GM21528 (cell line): Measurements from ENCODE around the gene LIPE.
"Not testable (repeated sequence)": the region's sequence is repeated elsewhere in the genome, so short reads cannot be mapped to it uniquely, and the experiment has no call there.

Experiments used
- ATAC-seq: cut with Tn5 transposase; IDR thresholded peaks from one replicate; pipeline ENCODE4 v1.9.1; 2021; ENCODE audit warnings: mild to moderate bottlenecking, moderate library complexity; ENCODE audit not compliant: unreplicated experiment, low FRiP score

The LIPE gene, protein sequence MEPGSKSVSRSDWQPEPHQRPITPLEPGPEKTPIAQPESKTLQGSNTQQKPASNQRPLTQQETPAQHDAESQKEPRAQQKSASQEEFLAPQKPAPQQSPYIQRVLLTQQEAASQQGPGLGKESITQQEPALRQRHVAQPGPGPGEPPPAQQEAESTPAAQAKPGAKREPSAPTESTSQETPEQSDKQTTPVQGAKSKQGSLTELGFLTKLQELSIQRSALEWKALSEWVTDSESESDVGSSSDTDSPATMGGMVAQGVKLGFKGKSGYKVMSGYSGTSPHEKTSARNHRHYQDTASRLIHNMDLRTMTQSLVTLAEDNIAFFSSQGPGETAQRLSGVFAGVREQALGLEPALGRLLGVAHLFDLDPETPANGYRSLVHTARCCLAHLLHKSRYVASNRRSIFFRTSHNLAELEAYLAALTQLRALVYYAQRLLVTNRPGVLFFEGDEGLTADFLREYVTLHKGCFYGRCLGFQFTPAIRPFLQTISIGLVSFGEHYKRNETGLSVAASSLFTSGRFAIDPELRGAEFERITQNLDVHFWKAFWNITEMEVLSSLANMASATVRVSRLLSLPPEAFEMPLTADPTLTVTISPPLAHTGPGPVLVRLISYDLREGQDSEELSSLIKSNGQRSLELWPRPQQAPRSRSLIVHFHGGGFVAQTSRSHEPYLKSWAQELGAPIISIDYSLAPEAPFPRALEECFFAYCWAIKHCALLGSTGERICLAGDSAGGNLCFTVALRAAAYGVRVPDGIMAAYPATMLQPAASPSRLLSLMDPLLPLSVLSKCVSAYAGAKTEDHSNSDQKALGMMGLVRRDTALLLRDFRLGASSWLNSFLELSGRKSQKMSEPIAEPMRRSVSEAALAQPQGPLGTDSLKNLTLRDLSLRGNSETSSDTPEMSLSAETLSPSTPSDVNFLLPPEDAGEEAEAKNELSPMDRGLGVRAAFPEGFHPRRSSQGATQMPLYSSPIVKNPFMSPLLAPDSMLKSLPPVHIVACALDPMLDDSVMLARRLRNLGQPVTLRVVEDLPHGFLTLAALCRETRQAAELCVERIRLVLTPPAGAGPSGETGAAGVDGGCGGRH

GRCh38 chr19:42427313-42427712 lies at the start of gene LIPE:
TSS of gene LIPE (minus strand) at chr19:42427388. CDS start at chr19:42427149, 239 bp downstream.
- ATAC-seq: no peak

- no peak for ATAC-seq
These were observed 48.2 kb upstream of the LIPE start for GRCh38 chr19:42475366-42475765.

GRCh38 chr19:42474743-42475142 lies 47.6 kb upstream of the LIPE start:
- ATAC-seq: no peak

GRCh38 chr19:42473686-42474085 lies 46.5 kb upstream of the LIPE start:
- ATAC-seq: no peak

DNA sequence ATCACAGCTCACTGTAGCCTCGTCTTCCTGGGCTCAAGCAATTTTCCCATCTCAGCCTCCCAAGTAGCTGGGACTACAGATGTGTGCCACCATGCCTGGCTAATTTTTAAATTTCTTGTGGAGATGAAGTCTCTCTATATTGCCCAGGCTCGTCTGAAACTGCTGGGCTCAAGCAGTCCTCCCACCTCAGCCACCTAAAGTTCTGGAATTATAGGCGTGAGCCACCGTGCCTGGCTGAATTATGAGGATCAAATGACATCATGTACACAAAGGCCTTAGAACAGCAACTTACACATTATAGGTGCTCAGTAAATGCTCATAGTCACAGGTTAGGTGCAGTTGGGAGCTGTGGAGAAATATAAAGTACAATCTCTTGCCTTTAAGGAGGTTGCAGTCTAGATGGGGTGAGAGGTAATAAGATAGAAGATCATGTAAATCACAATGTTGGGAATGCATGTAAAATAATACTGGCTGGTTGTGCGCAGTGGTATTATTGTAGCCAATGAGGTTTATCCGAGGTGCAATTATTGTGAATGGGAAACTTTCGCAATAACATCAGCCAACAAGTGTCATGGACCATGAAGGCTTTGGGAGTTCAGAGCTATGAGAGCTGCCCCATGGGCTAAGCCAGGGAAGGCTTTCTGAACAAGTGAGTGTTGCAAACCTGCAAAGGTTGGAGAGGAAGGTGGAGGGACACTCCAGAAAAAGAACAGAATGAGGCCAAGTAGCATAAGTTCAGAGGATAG lies 45.4 kb upstream of the LIPE start:
- ATAC-seq: no peak

- ATAC-seq: no peak
These were observed 44.5 kb upstream of the LIPE start for GRCh38 chr19:42471554-42472249.

DNA sequence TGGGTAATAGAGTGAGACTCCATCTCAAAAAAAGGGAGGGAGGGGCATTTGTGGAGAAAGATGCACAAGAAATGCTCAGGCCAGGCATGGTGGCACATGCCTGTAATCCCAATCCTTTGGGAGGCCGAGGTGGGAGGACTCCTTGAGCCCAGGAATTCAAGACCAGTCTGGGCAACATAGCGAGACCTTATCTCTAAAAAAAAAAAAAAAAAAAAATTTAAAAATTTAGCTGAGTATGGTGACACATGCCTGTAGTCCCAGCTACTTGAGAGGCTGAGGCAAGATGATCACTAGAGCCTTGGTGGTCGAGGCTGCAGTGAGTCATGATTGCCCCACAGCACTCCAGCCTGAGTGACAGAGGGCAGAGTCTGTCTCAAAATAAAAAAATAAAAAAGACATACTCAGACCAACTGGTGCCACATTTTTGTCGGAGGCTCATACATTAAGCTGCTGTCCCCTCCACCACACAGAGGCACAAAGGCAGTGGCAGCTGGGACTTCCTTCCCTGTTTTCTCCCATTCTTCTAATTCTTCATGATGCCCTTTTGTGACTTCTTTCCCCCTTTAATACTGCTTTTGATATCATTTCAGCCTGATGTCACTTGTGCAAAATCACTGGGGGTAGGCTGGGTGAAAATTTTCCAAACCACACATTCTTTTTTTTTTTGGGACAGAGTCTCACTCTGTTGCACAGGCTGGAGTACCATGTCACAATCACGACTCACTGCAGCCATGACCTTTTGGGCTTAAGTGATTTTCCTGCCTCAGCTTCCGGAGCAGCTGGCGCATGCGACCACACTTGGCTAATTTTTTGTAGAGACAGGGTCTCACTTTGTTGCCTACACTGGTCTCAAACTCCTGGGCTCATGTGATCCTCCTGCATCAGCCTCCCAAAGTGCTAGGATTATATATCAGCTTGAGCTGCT lies 42.4 kb upstream of the LIPE start:
- no peak for ATAC-seq

GRCh38 chr19:42468273-42468796 lies 41.1 kb upstream of the LIPE start:
- no peak for ATAC-seq

DNA sequence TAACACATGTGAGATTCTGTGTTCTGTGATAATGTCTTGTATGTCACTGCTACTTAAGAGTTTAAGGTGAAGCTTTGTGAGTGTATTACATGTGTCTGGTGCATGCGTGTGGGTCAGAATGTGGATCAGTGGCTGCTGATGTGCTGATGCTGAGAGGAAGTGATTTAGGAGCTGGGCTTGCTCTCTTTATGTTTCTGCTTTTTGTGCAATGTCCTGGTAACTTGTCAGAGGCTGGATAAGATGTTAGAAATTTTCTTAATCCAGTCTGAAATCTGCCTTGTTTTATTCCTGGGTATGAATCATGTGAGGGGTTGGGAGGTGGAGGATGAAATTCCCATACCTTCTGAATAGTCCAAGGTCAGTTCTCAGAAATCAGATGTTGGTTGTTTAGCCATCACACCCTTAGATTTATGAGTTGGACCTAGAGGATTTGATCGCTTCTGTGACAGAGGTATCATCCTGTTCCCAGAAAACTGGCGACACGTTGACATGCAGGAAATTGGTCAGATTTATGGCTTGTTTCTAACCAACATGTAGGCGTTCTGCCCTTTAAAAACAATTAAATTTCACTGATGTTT lies 40.1 kb upstream of the LIPE start:
- ATAC-seq: no peak

DNA sequence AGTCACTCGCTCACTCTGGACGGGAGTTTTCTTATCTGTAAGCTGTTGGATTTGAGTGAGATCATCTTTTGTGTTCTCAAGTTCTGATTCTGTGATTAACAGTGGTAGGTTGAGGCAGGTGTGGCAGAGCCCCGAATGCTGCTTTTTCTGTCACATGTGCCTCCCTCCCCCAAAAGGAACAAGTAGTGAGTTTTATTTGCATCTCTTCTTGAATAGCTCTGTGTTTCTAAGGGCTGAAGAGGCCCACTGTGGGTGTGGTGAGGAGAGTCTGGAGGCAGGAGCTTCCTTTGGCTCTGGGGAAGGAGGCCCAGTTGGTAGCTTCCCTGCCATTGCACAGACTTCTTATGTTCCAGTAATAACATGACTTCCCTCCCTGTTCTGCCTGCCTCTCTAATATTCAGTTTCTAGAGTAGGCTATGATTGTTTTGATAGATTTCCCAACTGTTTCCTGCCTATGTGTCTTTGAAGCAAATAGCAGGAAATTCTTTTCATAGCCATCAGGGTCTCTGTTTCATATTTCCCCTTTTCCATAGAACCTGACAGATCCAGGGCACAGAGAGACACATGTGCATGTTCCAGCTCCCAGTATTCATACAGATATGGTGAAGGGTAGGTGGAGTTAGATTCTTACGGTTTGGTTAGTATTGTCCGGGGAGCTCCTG lies 39.5 kb upstream of the LIPE start:
- no peak for ATAC-seq

DNA sequence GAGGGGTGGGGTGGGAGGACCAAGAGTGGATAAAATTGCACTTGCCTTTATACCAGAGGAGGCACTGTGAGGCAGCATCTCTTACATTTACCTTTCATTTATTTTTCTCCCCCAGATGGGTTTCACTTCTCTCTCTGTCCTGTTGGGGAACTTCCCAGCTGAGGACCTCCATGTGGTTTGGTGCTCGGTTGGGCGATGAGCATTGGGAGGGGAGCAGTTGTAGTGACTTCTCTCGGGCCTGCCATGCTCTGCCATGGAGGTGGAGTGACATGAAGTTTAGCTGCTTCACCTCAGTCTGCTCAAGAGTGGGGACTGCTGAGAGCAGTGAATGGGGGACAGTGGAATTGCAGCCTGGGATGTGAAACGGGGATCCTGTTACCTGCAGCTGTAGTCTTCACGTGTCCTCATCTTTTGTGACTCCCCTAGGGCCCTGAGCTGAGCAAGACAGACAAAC lies 38.7 kb upstream of the LIPE start:
- ATAC-seq: peak; percentile 53

DNA sequence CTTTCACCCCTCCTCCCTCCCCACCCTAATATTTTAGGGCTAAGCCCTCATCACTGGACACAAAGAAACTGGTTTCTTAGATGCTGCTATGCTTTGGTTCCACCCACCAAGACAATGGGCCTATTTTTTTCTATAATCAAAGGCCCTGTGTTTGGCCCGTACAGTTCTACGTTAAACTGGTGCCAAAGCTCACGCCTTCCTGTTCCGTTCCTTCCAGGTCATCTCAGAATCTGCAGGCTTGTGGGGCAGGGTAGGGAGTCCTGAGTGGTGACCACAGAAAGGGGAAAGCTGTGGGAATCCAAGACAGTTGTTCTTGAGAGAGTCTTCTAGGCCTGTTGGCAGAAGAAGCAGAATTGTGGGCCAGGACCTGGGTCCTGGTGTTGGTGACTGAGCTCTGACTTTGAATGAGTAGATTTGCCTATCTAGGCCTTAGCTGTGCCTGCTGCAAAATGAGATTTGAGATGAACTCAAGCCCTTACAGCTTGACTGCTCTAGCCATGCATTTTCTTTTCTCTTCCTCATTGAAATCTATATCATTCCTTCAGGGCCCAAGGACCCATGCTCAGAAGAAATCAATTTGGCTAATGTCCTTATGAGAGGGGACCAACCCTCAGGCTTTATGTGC lies 34.6 kb upstream of the LIPE start:
- no peak for ATAC-seq

DNA sequence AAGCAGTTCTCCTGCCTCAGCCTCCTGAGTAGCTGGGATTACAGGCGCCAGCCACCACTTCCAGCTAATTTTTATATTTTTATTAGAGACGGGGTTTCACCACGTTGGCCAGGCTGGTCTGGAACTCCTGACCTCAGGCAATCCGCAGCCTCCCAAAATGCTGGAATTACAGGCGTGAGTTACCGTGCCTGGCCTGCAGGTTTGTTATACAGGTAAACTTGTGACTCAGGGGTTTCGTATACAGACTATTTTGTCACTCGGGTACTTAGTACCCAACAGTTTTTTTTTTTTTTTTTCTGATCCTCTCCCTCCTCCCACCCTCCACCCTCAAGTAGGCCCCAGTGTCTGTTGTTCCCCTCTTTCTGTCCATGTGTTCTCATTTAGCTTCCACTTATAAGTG lies 34.0 kb upstream of the LIPE start:
- not testable (repeated sequence) for ATAC-seq

GRCh38 chr19:42459926-42460325 lies 32.7 kb upstream of the LIPE start:
- ATAC-seq: no peak

GRCh38 chr19:42455621-42456081 lies 28.5 kb upstream of the LIPE start:
- no peak for ATAC-seq

DNA sequence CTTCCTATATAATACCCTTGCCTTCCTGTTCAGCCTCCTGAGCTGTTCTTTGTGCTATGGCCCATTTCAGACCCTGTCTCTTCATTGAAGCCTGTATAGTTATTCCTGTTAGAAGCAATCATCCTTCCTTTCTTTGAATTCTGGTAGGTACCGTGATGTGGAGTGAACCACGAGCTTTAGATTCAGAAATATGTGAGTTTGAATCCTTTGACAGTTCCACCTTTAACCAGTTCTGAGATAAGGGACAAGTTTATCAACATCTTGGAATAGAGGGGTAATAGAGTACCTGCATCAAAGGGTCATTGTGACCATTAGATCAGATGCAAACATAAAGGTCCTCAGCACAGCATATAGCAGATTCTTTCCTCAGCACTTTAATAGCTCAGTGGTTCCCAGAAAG lies 27.9 kb upstream of the LIPE start:
- ATAC-seq: no peak

DNA sequence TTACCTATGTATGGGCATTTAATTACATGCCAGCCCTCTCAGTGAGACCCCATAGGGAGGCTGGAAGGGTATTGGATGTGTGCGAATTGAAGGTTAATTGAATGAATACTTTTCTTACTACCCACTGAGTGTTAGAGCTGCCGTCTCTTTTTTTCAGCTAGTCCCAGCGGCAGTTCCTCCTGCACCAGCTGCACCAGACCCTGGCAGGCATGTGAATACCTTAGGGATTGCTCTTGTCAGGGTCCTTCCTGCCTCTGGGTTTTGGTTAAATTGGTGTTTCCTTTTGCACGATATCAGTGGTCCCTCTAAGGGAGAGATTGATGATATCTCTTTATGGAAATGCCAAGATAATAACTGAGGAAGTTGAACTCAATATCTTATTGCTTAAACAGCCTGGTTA lies 25.4 kb upstream of the LIPE start:
- no peak for ATAC-seq
